T-helper 1 cell (primary cell): ENCODE measurements around the gene OVOL2.
"Not testable (repeated sequence)": the region's sequence is repeated elsewhere in the genome, so short reads cannot be mapped to it uniquely, and the experiment has no call there.

Experiments used
- DNase-seq, 5 donors: peaks; one replicate each; pipeline ENCODE4 v3.0.0-alpha.2; 2012 to 2020

OVOL2 gene

DNA sequence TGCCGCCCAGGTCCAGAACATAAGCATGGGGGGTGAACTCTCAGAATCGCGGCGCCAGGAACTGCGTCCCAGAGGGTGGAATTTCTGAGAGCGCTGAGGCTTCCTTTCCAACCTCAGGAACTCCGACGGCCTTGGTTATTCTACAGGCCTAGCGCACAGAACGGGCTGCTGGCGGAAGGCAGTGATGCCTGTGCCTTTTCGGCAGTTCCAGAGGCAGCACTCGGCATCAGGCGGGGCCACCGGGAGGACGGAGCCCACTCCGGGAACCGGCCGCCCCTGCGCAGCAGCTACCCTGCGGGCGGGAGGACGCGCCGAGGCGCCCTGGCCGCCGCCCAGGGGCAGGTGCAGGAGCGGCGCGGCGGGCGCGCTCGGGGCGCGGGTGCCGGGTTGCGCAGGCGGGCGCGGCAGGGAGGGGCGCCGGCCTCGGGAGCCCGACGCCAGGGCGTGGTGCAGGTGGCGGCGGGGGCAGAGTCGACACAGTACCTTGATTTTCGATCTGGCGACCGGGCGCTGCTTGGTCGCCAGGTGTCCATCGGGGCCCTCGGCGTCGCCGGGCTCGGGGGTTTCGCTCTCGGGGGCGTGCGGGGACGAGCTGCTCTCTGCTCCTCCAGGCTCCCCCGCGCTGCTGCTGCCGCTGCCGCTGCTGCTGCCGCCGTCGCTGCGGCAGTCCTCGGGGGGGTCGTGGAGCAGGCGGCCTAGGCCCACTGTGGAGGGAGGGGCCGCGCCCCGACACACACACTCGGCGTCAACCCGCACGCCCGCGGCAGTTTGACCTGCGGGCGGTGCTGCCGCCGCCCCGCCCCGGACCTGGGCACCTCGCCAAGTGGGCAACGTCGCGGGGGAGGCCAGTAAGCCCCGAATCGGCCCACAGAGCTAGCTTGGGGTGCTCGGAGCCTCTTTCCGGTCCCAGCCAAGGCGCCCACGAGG, 1.3 kb downstream of the OVOL2 start:
- no peak for DNase-seq

DNA sequence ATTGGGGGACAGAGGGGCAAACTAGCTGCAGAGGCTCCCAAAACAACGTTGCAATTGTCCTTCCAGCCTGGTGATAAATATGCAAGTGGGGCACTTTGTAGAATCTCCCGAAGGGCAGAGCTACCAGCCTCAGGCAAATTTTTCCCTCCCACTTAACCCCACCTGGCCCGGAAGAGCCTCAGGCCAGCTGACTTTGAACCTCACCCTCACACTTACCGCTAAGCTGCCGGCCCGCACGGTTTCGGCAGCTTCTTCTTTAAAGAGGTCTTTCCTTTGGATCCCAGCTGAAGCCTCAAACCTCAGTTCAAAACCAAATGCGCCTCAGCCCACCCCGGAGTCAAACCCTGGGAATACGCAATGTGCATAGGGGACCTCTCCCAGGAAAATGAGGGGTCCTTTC, 2.5 kb downstream of the OVOL2 start:
- no peak for DNase-seq

DNA sequence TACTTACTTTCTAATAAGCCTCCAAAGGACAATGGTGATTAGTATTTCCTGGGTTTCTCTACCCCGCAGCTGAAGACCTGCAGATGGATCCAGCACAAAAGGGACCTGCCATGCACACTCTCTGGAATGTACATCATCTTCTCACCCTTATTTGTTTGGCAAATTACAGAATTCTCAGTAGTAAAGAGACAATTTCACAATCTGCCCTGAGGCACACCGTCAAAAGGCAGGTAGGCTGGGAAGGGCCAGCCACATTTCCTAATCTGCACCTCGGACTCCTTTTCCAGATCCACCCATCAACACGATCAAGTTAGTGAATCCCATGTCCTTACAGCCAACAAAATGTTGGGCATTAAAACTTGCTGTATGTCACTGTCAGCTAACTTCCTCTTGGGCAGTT, 4.9 kb downstream of the OVOL2 start:
- no peak for DNase-seq

DNA sequence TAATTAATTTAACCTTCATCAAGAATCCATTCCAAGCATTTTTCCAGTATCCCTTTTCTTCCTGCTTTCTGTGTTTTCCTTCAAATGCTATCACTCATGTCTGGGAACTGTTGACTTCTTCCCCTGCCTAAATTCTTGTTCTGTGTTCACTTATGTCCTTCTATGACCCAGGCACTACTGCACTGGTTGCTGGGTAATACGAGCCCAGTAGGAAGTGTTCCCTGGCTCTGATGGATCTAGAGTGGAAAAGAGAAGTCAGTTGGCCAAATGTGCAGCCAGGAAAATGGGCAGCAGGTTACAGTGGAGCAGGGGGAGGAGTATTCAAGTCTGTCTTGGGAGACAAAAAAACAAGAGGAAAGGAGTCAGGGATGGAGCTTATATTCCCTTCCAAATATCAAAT, 7.1 kb downstream of the OVOL2 start:
- no peak for DNase-seq

DNA sequence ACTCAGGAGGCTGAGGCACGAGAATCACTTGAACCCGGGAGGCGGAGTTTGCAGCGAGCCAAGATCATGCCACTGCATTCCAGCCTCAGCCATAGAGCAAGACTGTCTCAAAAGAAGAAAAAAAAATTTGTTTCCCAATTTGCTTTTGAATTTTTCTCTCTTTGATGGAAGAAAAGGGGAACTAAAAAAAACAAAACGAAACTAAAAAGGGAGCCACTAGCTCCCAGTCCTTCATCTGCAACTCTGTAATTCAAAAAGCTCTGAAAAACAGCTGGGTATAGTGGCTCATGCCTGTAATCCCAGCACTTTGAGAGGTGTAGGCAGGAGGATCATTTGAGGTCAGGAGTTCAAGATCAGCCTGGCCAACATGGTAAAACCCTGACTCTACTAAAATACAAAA, 9.5 kb downstream of the OVOL2 start:
- DNase-seq = no peak

DNA sequence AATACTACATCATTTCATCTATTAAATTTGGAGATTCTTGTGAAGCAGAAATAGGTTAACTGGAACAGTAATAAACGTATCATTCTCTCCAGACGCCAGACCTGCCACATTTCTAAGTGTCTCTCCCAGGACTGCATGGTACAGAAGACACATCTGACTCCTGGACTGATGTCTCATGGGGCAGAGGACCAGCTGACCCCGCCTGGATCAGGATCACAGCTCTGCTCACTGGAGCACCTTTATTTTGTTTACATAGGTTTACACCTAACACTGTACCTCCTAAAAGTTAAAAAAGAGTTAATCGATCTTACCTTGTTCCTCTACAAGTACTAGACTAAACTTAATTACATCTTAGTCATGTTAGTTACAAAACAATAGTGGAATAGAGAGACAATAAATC, 11.2 kb downstream of the OVOL2 start:
- DNase-seq = no peak

DNA sequence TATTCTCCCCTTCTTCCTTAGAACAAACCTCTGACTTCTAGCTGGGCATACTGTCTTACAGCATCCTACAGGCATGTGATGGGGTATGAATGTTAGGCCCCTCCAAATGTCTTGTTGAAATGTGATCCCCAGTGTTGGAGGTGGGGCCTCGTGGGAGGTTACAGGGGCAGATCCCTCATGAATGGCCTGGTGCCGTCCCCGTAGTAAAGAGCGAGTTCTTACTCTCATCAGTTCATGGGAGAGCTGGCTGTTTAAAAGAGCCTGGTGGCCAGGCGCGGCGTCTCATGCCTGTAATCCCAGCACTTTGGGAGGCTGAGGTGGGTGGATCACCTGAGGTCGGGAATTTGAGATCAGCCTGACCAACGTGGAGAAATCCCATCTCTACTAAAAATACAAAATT, 15.5 kb downstream of the OVOL2 start:
- no peak for DNase-seq

DNA sequence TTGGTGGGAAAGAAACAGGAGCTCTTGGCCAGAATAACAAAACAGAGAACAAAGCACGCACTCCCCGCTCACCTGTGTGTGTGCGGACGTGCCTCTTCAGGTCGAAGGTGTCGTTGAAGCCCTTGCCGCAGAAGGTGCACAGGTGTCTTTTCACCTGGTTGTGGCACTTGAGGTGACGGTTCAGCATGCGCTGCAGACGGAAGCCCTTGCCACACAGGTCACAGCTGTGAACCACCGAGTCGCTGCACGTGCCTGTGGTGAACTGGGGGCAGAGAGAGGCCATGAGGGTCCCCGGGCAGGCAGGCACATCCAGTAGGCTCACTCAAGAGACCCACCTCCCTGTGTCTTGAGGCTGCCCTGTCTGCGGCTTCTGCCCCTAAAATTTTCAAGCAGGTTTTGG, 16.3 kb downstream of the OVOL2 start:
- no peak for DNase-seq

DNA sequence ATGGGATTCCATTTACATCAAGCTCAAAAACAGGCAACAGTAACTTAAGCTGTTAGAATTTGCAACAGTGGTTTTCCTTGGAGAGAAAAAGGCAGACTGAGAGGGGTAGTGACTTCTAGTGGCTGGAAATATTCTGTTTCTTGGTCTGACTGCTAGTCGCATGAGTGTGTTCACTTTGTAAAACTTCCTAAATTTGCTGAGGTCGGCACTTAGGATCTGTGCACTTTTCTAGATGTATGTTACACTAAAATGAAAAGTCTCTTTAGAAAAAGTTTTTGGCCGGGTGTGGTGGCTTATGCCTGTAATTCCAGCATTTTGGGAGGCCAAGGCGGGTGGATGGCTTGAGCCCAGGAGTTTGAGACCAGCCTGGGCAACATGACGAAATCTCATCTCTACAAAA, 18.7 kb downstream of the OVOL2 start:
- no peak for DNase-seq

DNA sequence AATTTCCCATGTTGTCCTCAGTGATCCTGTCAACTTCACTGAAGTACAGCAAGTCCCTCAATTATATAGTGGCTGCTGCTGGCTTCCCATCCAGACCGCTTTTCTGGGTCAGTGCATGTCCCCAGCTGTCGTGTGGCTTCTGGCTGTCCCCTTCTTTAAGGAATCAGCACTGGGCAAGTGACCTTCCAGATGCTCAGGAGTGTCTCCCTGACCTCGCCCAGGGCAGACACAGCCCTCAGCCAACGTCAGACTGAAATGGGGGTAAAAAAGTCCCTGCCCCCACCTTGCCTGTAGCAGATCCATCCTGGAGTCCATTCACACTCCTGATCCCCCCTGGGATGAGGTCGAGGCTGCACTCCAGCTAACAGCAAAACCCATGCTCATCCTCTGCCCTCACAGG, 23.7 kb downstream of the OVOL2 start:
- DNase-seq = no peak

DNA sequence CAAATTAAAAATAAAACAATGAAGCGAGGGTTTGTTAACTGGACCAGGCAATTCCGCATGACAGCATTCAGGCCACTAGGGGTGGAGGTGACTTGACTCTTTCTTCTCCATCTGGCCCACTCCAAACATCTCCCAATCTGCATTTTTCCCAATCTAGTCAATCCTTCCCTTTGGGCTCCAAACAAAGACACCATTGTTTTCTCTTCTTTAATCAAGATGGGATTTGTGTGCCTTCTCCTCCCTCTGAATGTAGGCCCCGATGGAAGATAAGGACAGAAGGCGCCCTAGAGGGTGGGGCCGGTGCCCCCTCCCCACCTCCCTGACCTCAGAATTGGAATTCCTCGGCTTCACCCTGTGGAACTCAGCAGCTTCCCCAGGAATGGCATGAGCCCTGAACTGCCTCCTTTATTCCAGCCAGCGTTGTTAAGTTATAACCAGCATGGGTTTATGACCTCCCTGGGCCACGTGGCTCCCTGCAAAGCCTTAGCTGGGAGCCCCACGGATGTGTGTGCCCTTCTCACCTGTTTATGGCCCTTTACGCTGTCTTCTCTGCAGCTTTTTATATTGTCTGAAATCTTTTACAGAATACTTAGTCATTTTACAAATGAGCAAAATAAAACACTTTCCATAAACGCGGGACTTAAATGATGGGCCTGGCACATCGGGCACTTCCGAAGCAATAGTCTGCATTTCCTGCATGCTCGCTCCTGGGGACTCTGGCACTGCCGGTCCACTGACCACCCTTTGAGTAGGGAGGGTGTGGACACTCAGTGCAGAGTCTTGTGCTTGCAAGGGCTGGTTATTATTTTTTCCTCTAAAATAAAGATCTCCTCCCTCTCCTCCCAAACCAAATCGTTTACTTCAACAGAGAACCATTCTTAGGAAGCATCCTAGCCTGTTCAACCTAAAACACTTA, 24.5 kb downstream of the OVOL2 start:
- DNase-seq = no peak

DNA sequence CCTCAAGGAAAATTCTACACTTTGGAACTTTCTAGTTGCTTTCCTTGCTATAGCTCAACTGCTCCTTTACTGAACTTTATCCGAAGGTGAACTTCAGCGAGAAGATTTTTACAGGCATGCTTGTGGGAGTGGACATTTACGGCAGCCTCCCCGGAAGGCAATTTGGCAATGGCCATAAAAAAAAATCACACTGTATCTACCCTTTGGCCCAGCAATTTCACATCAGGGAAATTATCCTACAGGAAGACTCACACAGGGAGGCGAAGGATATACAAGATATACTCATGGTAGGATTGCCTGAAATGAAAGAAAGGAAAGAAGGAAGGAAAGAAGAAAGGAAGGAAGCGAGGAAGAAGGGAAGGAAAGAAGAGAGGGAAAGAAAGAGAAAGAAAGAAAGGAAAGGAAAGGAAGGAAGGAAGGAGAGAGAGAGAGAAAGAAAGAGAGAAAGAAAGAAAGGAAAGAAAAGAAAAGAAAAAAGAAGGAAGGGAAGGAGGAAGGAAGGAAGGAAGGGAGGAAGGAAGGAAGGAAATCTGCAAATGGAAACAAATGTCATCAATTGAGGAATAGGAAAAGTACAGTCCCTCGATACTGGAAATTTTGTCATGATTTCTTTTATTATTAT, 25.7 kb downstream of the OVOL2 start:
- DNase-seq = no peak

DNA sequence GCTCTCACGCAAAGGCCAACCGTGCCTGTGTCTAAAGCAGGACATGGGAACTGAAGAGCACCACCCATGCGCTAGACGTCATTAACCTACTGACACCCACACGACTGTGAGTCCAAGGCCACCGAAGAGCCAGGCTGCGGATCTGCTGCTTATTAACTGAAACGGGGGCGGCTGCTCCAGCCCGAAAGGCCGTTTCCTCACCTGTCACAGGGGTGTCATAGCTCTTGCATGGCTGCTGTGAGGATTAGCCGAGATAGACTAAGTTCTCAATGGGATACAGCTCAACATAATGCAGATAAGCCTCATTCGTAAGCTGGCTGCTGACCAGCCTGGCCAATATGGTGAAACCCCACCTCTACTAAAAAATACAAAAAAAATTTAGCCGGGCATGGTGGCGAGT, 26.7 kb downstream of the OVOL2 start:
- DNase-seq = no peak

DNA sequence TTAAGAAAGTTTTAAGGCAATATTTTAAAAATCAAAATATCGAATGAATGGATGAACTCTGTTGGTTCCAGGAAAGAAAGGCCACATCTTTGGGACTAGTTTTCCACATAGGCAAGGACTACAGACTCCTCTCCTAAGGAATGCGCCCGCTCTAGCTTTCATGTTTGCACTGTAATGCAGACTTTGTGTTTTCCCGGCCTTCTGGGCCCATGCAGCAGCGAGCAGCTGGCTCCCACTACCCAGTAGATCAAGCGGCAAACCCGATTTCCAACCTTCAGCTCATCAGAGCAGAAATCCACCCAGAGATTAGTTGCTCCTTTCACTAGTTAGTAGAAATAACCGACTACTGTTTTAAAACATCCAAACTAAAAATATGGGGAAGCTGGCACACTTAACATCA, 27.7 kb downstream of the OVOL2 start:
- no peak for DNase-seq

DNA sequence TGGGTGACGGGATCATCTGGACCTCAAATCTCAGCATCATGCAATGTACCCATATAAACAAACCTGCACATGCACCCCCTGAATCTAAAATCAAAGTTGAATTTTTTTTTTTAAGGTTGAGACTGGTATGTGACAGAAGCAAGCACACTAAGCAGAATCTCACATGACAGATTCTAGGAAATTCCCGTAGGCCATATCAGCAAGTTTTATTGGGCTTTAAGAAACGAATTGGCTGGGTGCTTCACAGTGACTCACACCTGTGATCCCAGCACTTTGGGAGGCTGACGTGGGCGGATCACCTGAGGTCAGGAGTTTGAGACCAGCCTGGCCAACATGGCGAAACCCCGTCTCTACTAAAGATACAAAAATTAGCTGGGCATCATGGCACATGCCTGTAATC, 30.7 kb downstream of the OVOL2 start:
- not testable (repeated sequence) for DNase-seq

DNA sequence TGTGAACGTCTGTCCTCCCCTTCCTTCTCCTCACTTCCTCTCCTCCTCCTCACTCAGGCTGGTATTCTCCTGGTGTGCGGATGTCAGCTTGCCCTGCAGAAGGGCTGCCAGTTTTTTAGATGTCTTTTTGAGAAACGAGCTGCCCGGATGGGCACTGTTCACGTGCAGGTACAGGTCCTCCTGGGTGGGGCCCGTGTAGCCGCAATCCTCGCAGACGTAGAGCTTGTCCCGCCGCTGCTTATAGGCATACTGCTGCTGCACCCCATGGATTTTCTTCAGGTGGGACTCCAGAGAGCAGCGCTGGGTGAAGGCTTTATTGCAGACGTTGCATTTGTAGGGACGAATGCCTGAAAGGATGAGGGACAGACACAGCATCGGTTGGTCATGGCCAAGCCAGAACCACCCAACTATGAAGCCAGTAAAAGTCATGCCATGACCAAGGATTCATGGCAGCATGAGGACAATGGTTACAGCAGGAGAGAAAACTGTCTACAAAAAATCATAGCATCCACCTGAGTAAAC, 33.0 kb downstream of the OVOL2 start:
- no peak for DNase-seq

DNA sequence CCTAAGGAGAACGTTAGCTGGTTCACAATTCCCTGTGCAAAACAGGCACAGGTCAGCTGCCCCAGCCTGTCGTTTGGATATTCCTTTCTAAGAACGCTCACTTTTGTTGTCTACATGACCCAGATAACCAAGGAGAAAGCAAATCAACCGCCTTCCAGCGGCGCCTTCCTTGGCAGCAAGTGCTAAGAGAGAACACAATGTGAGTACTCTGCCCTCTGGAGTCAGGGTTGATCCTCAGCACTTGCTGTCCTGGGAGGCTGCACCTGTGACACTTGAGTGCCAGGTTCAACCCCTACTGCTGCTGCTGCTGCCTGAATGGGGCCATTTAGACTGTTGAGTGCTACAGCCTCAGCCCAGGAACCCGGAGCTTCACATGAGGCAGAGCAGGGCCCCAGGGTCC, 36.8 kb downstream of the OVOL2 start:
- DNase-seq = no peak

DNA sequence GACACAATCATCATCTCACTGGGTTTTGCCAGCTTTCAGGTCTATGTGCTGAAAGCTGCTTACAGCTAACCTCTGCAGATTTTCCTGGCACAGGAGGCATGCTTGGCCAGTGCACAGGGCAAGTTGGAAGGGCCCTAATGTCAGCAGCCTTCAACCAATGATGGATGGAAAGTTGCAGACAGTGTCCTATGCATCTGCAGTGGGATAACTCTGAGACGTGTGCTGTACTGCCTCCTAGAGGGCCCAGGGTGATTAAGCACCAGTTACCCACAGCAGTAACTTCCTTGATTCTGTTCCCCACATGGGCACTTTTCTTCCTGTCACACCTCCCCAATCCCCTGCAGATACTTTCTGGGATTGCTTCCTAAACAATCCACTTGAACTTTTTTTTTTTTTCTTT, 38.6 kb downstream of the OVOL2 start:
- peak in 1 of 5 donors; percentile 8 for DNase-seq

DNA sequence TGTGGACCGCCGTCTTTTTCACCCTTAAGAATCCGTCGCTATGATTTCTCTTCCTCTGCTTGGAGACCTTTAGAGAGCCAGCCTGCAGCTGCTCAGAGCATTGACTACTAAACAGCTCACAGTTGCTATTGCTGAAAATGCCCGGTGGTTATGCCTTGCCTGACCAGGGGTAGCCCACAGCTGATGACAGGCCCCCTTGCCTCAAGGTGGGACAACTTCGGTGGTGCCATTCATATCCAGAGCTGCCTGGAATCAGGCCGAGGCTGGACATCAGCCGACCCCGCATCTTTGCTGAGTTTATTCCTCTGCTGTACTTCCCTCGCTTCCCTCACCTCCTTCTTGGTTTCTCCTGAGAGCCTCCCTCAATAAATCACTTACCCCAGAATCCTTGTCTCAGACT, 39.6 kb downstream of the OVOL2 start:
- DNase-seq = no peak

DNA sequence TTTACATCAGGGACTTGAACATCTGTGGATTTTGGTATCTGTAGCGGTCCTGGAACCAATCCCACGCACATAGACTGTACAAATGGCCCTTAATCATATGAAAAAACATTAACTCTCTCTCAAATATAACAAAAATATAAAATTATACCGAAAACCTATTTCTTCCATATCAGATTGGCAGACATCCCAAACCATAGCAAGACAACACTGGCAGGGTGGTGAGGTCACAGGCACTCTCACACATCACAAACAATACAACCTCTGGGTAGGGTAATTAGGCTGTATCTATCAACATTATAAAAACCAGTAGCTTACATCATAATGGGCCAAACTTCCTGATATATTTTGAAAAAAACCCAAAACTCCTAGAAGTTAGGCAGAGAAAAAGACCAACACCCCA, 40.9 kb downstream of the OVOL2 start:
- no peak for DNase-seq

DNA sequence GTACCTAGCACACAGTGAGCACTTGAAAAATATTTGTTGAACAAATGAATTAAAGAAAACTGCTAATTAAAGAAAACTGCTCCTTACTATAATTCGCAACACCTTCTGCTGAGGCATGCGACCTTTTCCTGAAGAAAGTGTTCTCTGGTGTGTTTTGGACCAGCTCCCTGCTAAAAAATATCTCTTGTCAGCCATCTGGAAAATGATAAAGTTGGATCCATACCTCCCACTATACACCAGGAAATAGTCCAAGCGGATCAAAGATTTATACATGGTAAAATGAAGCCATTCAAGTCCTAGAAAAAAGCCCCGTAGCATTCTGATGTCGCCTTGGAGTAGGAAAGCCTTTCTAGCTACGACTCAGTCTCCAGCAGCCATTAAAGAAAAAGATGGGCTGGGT, 43.3 kb downstream of the OVOL2 start:
- no peak for DNase-seq

DNA sequence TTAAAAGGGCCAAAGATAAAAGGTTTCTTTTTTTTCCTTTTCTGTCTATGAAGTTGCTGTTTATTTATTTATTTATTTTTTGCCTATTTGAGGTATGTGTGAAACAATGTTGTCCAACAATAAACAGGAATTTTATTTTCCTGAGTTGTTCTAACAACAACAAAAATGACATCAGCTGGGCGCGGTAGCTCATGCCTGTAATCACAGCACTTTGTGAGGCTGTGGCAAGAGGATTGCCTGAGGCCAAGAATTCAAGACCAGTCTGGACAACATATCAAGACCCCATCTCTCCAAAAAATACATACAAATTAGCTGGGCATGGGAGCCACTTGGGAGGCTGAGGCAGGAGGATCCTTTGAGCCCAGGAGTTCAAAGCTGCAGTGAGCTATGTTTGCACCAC, 44.8 kb downstream of the OVOL2 start:
- DNase-seq = no peak

DNA sequence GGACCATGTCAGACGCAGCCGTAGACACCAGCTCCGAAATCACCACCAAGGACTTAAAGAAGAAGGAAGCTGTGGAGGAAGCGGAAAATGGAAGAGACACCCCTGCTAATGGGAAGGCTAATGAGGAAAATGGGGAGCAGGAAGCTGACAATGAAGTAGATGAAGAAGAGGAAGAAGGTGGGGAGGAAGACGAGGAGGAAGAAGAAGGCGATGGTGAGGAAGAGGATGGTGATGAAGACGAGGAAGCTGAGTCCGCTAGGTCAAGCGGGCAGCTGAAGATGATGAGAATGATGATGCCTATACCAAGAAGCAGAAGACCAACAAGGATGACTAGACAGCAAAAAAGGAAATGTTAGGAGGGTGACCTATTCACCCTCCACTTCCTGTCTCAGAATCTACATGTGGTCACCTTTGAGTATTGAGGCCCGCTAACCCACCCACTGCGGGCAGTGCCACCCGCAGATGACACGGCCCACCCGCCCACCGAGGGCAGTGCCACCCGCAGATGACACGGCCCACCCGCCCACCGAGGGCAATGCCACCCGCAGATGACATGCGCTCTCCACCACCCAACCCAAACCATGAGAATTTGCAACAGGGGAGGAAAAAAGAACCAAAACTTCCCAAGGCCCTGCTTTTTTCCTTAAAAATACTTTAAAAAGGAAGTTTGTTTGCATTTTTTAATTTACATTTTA, 45.6 kb downstream of the OVOL2 start:
- DNase-seq = no peak
